Common myeloid progenitor, CD34-positive (primary cell): ENCODE data around the gene POLA2.
"Not testable (repeated sequence)": the region's sequence is repeated elsewhere in the genome, so short reads cannot be mapped to it uniquely, and the experiment has no call there.

Source experiments
- CTCF ChIA-PET: fragments of 350-600 bp; sonication (Branson Sonifier 250); formaldehyde crosslinking; loops from one replicate; lab custom pipeline; 2021; ENCODE audit warnings: antibody characterized with exemption; lab: Charles Lee
- POLR2A ChIA-PET: fragments of 350-600 bp; sonication (Branson Sonifier 250); formaldehyde crosslinking; loops from one replicate; lab custom pipeline; 2021; ENCODE audit warnings: antibody characterized with exemption; lab: Charles Lee
- DNase-seq, 3 donors: peaks; one replicate each; pipeline versions ENCODE4 v3.0.0 to v3.0.0-alpha.2; 2013
- H3K27ac ChIP-seq, 2 experiments: 1 replicate in 1 of 2; 2 replicates in 1 of 2; pipeline ENCODE4 v1.7.0; 2013; ENCODE audit warnings: inconsistent platforms in 2 of 2, low read length in 2 of 2, mild to moderate bottlenecking in 2 of 2, low read depth in 1 of 2, moderate library complexity in 1 of 2; ENCODE audit not compliant: severe bottlenecking in 2 of 2, insufficient read depth in 1 of 2, poor library complexity in 1 of 2
- H3K27me3 ChIP-seq, 5 experiments: replicated peaks in 2 of 5; 1 replicate in 3 of 5; 2 replicates in 2 of 5; pipeline versions ENCODE4 v1.6.1 to v1.7.0; 2013; ENCODE audit warnings: low read length in 4 of 5, mild to moderate bottlenecking in 2 of 5, moderate library complexity in 2 of 5, inconsistent platforms in 1 of 5; ENCODE audit not compliant: insufficient read depth in 5 of 5, control insufficient read depth in 4 of 5
- H3K36me3 ChIP-seq, 4 experiments: 1 replicate in 2 of 4; 2 replicates in 2 of 4; pipeline versions ENCODE4 v1.6.1 to v1.7.0; 2013; ENCODE audit warnings: low read length in 3 of 4, control low read depth in 1 of 4, mild to moderate bottlenecking in 1 of 4; ENCODE audit not compliant: control insufficient read depth in 4 of 4, insufficient read depth in 4 of 4
- H3K4me1 ChIP-seq, 4 experiments: 1 replicate in 3 of 4; 2 replicates in 1 of 4; pipeline versions ENCODE4 v1.6.1 to v1.7.1; 2013; ENCODE audit warnings: low read length in 3 of 4, mild to moderate bottlenecking in 3 of 4, control low read depth in 1 of 4, inconsistent platforms in 1 of 4, moderate library complexity in 1 of 4; ENCODE audit not compliant: control insufficient read depth in 4 of 4, insufficient read depth in 4 of 4; ENCODE audit errors: control extremely low read depth in 1 of 4
- H3K4me3 ChIP-seq, 7 experiments: 1 replicate in 4 of 7; 2 replicates in 3 of 7; pipeline versions ENCODE4 v1.5.1 to v1.7.0; 2013; ENCODE audit warnings: mild to moderate bottlenecking in 7 of 7, low read length in 6 of 7, moderate library complexity in 6 of 7, inconsistent platforms in 2 of 7, low read depth in 2 of 7, control low read depth in 1 of 7; ENCODE audit not compliant: insufficient read depth in 4 of 7, control insufficient read depth in 1 of 7; ENCODE audit errors: extremely low read depth in 1 of 7
- H3K9me3 ChIP-seq, 5 experiments: 1 replicate in 4 of 5; 2 replicates in 1 of 5; pipeline versions ENCODE4 v1.6.1 to v1.7.1; 2013; ENCODE audit warnings: low read length in 4 of 5, mild to moderate bottlenecking in 2 of 5, inconsistent platforms in 1 of 5, low read depth in 1 of 5, moderate library complexity in 1 of 5; ENCODE audit not compliant: control insufficient read depth in 4 of 5, insufficient read depth in 2 of 5; ENCODE audit errors: control extremely low read depth in 1 of 5
- WGBS: methylation state at CpG from one replicate; pipeline ENCODE4 v1.1.5; 2013; ENCODE audit not compliant: insufficient coverage; 5-methylcytosine and 5-hydroxymethylcytosine counted together

Gene POLA2

GRCh38 chr11:65225279-65226102 is 36.3 kb upstream of the POLA2 start:
- peak overlapping the region; percentile 36 to 80 (median 61) for H3K4me3 ChIP-seq
- peak overlapping the region in 1 of 2 experiments; percentile 56 for H3K27ac ChIP-seq
- WGBS = 2% methylated on average over 24 of the region's 42 CpGs
- no peaks in the 10 kb centered on the region for H3K36me3 ChIP-seq
- peak; percentile 54 to 74 (median 72) for DNase-seq
- H3K9me3 ChIP-seq = peaks cover 0 to 2% (median 0%) of the 10 kb centered on the region in 5 experiments
- H3K27me3 ChIP-seq = peaks cover 0 to 3% (median 0%) of the 10 kb centered on the region in 5 experiments
- CTCF ChIA-PET = interaction anchor here (0.6 to 14.2 kb wide), 13 partner anchors 10 to 105 kb away, joined by 3 to 166 read pairs (median 5); no protein-coding TSS in a partner anchor
- peaks cover 10 to 52% (median 36%) of the 10 kb centered on the region in 4 experiments for H3K4me1 ChIP-seq
- POLR2A ChIA-PET = no interaction called here

GRCh38 chr11:65226103-65226442 is 35.7 kb upstream of the POLA2 start:
- WGBS = 33% methylated on average over 4 of the region's 7 CpGs
- CTCF ChIA-PET = interaction anchor here (0.6 to 14.2 kb wide), 12 partner anchors 11 to 105 kb away, joined by 3 to 166 read pairs (median 5); no protein-coding TSS in a partner anchor
- no peaks in the 10 kb centered on the region for H3K36me3 ChIP-seq
- H3K4me3 ChIP-seq = peak overlapping the region; percentile 36 to 80 (median 61)
- DNase-seq = no peak
- H3K27ac ChIP-seq = peak overlapping the region in 1 of 2 experiments; percentile 56
- peaks cover 0 to 2% (median 0%) of the 10 kb centered on the region in 5 experiments for H3K9me3 ChIP-seq
- H3K27me3 ChIP-seq = peaks cover 0 to 3% (median 0%) of the 10 kb centered on the region in 5 experiments
- peaks cover 10 to 46% (median 36%) of the 10 kb centered on the region in 4 experiments for H3K4me1 ChIP-seq
- POLR2A ChIA-PET = no interaction called here

- Histone ChIP-seq H3K36me3 (no peaks in the 10 kb centered on the region), H3K4me1 (peaks cover 6 to 28% (median 24%) of the 10 kb centered on the region in 4 experiments), H3K27ac (no peak overlapping the region), H3K27me3 (peaks cover 0 to 3% (median 0%) of the 10 kb centered on the region in 5 experiments), H3K9me3 (peaks cover 0 to 2% (median 0%) of the 10 kb centered on the region in 5 experiments), H3K4me3 (no peak overlapping the region)
- ChIA-PET CTCF (interaction anchor here (1.1 to 14.2 kb wide), 3 partner anchors 15 to 25 kb away, joined by 4 to 166 read pairs (median 6); no protein-coding TSS in a partner anchor), POLR2A (interaction anchor here (1.2 kb wide), 1 partner anchor 105 kb away, joined by 3 read pairs; no protein-coding TSS in a partner anchor)
- 100% methylated on average over 1 of the region's 2 CpGs for WGBS
- DNase-seq = no peak
These were observed 33.9 kb upstream of the POLA2 start for GRCh38 chr11:65227879-65228278.

- DNase-seq = peak in 2 of 3 donors; percentile 22 to 30
- Histone ChIP-seq H3K36me3 (no peaks in the 10 kb centered on the region), H3K27ac (no peak overlapping the region), H3K27me3 (no peaks in the 10 kb centered on the region), H3K9me3 (peaks cover 0 to under 1% (median 0%) of the 10 kb centered on the region in 5 experiments), H3K4me3 (no peak overlapping the region), H3K4me1 (no peaks in the 10 kb centered on the region)
- POLR2A ChIA-PET = no interaction called here
- CTCF ChIA-PET = interaction anchor here (0.6 to 1.4 kb wide), 3 partner anchors 13 to 305 kb away, joined by 3 to 5 read pairs (median 5); no protein-coding TSS in a partner anchor
- WGBS = 87% methylated on average over 19 of the region's 23 CpGs
These were observed 25.3 kb upstream of the POLA2 start for GRCh38 chr11:65236194-65237059.

GRCh38 chr11:65238302-65238701 is 23.5 kb upstream of the POLA2 start:
- WGBS = 0% methylated on average over 1 of the region's 6 CpGs
- POLR2A ChIA-PET, H3K4me1 ChIP-seq: not testable (repeated sequence)

GRCh38 chr11:65241134-65241533 is 20.6 kb upstream of the POLA2 start:
- Histone ChIP-seq H3K9me3 (peaks cover 0 to 13% (median 8%) of the 10 kb centered on the region in 5 experiments), H3K4me1 (no peaks in the 10 kb centered on the region), H3K4me3 (no peak overlapping the region), H3K36me3 (no peaks in the 10 kb centered on the region), H3K27me3 (no peaks in the 10 kb centered on the region), H3K27ac (no peak overlapping the region)
- no peak for DNase-seq
- CTCF ChIA-PET = interaction anchor here (1.2 kb wide), 1 partner anchor 8 kb away, joined by 5 read pairs; no protein-coding TSS in a partner anchor
- 100% methylated on average over 1 of the region's 5 CpGs for WGBS
- POLR2A ChIA-PET = no interaction called here

More at GRCh38 chr11:65238302-65238701, 23.5 kb upstream of the POLA2 start:
- H3K27me3 ChIP-seq, CTCF ChIA-PET, H3K27ac ChIP-seq, DNase-seq, H3K4me3 ChIP-seq, H3K36me3 ChIP-seq: not testable (repeated sequence)
- peaks cover 0 to 13% (median 8%) of the 10 kb centered on the region in 5 experiments for H3K9me3 ChIP-seq
